GM21737 (cell line): ENCODE results near the gene WDR5B.
A peak's percentile ranks its signal among the peaks of the same experiment; 100 is the strongest.
"Not testable (repeated sequence)": the region's sequence is repeated elsewhere in the genome, so short reads cannot be mapped to it uniquely, and the experiment has no call there.

Experiments used
- ATAC-seq: cut with Tn5 transposase; IDR thresholded peaks from one replicate; pipeline ENCODE4 v1.9.1; 2021; ENCODE audit warnings: mild to moderate bottlenecking, moderate library complexity; ENCODE audit not compliant: unreplicated experiment

WDR5B gene

GRCh38 chr3:122415762-122416654, at the start of gene WDR5B:
Gene WDR5B (minus strand): TSS chr3:122416062. CDS start chr3:122415528, 534 bp downstream.
- peak; percentile 83 for ATAC-seq

DNA sequence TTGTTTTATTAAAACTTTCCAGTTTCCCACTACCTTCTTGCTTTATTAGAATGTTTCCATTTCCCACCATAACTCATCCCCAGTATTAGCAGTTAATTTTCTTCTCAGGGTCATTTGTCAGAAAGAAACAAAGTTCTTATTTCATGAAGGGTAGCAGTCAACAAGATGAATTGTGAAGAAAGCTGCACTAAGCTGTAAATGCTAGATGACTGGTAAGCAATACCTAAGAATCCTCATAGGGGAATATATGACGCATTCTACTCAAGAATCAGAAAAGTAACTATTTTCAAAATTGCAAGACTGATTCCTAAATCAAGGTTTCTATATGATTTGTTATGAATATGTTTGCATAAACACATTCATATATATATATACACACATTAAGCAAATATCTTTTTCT, 48.8 kb upstream of the WDR5B start:
- no peak for ATAC-seq

- ATAC-seq: no peak
Observed at GRCh38 chr3:122462406-122462805, 46.5 kb upstream of the WDR5B start.

- ATAC-seq: no peak
Observed at GRCh38 chr3:122461806-122462205, 45.9 kb upstream of the WDR5B start.

GRCh38 chr3:122458992-122459391, 43.1 kb upstream of the WDR5B start:
- ATAC-seq: no peak

- ATAC-seq: no peak
Observed at GRCh38 chr3:122457706-122458105, 41.8 kb upstream of the WDR5B start.

DNA sequence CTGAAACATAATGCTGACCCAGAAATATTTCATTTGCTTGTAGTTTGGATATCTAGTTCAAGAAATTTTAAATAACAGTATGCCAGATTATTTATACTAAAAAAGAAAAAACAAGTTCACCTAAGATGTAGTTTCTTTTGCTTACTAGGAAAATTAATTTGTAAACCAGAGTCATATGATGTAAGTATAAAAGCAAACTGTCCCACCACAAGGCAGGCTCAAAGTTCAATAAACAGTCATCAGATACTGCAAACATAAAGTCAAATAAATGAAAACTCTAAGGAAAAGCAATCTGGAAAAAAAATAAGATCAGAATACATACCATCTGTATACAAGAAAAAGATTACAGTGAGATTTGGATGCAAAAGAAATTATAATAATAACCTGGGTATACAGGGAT, 40.2 kb upstream of the WDR5B start:
- ATAC-seq: no peak

- no peak for ATAC-seq
Observed at GRCh38 chr3:122451371-122451770, 35.5 kb upstream of the WDR5B start.

- ATAC-seq: not testable (repeated sequence)
Observed at GRCh38 chr3:122448218-122448617, 32.4 kb upstream of the WDR5B start.

- not testable (repeated sequence) for ATAC-seq
Observed at GRCh38 chr3:122444491-122444887, 28.6 kb upstream of the WDR5B start.

GRCh38 chr3:122443762-122444490, 28.1 kb upstream of the WDR5B start:
- ATAC-seq: not testable (repeated sequence)

GRCh38 chr3:122443090-122443489, 27.2 kb upstream of the WDR5B start:
- ATAC-seq: no peak

GRCh38 chr3:122435950-122436349, 20.1 kb upstream of the WDR5B start:
- ATAC-seq: no peak

- no peak for ATAC-seq
Observed at GRCh38 chr3:122430371-122430770, 14.5 kb upstream of the WDR5B start.

- ATAC-seq: no peak
Observed at GRCh38 chr3:122427857-122428471, 12.1 kb upstream of the WDR5B start.

- no peak for ATAC-seq
Observed at GRCh38 chr3:122421836-122422235, 6.0 kb upstream of the WDR5B start.

DNA sequence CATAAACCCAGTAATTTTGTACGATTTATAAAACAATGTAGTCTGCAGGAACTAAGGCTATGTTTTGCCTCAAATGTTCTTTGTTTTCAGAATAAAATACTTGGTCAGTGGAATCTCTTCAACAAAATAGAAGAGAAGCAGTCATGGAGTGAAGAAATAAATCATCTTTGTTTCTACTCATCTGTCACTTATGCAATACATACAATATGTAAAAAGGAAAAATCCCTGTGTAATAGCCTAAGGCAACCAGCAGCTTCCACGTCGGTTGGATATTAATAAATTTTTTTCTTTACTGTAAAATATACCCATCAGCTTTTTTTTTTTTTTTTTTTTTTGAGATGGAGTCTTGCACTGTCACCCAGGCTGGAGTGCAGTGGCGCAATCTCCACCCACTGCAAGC, 5.2 kb upstream of the WDR5B start:
- no peak for ATAC-seq

DNA sequence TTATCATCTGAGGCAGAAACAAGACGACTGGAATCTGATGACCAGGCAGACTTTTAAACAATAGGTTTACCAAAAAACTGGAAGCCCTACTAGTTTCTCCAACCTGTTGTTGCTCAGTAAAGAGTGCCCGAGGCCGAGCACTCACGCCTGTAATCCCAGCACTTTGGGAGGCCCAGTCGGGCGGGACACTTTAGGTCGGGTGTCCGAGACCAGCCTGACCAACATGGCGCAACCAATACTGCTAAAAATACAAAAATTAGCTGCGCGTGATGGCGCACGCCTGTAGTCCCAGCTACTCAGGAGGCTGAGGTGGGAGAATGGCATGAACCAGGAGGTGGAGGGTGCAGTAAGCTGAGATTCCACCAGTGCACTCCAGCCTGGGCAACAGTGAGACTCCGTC, 1.1 kb upstream of the WDR5B start:
- ATAC-seq: no peak

- peak; percentile 44 for ATAC-seq
Observed at GRCh38 chr3:122415104-122415744, 638 bp downstream of the WDR5B start.

DNA sequence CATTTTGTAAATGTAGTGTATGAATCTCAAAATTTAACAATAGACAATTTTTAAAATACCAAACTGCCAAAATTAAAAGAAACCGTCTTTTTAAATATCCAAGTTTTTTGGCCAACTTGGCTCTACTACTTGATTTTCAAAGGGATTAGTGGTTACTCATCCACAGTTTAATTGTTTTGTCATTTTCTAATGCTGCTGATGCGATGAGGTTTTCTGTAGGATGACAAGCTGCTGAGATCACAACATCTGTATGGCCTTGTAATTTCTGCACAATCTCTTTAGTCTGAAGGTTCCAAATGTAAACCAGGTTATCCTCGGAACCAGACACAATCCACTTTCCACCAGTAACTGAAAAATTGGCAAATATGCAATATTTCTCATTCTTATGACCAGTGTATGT, 1.5 kb downstream of the WDR5B start:
- ATAC-seq: no peak

GRCh38 chr3:122410639-122411038, 5.2 kb downstream of the WDR5B start:
- ATAC-seq: no peak
